ENCODE results near the gene RNF215.
A peak's percentile ranks its signal among the peaks of the same experiment; 100 is the strongest.

Gene RNF215

GRCh38 chr22:30421695-30422480 lies 34.7 kb upstream of the RNF215 start:
- H3K9me3 ChIP-seq (ENCODE audit: insufficient read depth, low read length) = no peaks in the 10 kb centered on the region
- no peak overlapping the region for H3K27ac ChIP-seq (ENCODE audit: low read length)
- no peaks in the 10 kb centered on the region for H3K27me3 ChIP-seq (ENCODE audit: low read depth, low read length)
- H3K36me3 ChIP-seq (replicated peaks; ENCODE audit: low read depth, low read length) = peaks cover 45% of the 10 kb centered on the region
- peak overlapping the region; percentile 94; the same call in 1 of the 2 replicates for H3K9ac ChIP-seq (ENCODE audit: low read length)
- H4K20me1 ChIP-seq (ENCODE audit: insufficient read depth, low read length) = 0 out of 2 replicates have a peak, but pooled peaks cover 3% of the 10 kb centered on the region
- H3K79me2 ChIP-seq (ENCODE audit: low read length) = peaks cover 40% of the 10 kb centered on the region
- H3K4me3 ChIP-seq (ENCODE audit: low read length) = peak overlapping the region; percentile 87
- TF ChIP-seq, protein P1, sequence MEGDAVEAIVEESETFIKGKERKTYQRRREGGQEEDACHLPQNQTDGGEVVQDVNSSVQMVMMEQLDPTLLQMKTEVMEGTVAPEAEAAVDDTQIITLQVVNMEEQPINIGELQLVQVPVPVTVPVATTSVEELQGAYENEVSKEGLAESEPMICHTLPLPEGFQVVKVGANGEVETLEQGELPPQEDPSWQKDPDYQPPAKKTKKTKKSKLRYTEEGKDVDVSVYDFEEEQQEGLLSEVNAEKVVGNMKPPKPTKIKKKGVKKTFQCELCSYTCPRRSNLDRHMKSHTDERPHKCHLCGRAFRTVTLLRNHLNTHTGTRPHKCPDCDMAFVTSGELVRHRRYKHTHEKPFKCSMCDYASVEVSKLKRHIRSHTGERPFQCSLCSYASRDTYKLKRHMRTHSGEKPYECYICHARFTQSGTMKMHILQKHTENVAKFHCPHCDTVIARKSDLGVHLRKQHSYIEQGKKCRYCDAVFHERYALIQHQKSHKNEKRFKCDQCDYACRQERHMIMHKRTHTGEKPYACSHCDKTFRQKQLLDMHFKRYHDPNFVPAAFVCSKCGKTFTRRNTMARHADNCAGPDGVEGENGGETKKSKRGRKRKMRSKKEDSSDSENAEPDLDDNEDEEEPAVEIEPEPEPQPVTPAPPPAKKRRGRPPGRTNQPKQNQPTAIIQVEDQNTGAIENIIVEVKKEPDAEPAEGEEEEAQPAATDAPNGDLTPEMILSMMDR (IDR thresholded peaks at IDR 0.05; ENCODE audit: low read depth, low read length) = no peak
- TF ChIP-seq EZH2phosphoT487 (IDR thresholded peaks at IDR 0.05; ENCODE audit: low read depth) = no peak
- H2AFZ ChIP-seq (ENCODE audit: low read depth, low read length) = no peak overlapping the region
- peaks cover 24% of the 10 kb centered on the region for H3K4me1 ChIP-seq (ENCODE audit: low read length)
- peak overlapping the region; percentile 97 for H3K4me2 ChIP-seq (ENCODE audit: low read length)

- Histone ChIP-seq H3K79me2 (ENCODE audit: low read length) (peaks cover 27% of the 10 kb centered on the region), H3K4me3 (ENCODE audit: low read length) (no peak overlapping the region), H2AFZ (ENCODE audit: low read depth, low read length) (no peak overlapping the region), H3K27me3 (ENCODE audit: low read depth, low read length) (no peaks in the 10 kb centered on the region), H3K9ac (ENCODE audit: low read length) (no peak overlapping the region), H3K36me3 (replicated peaks; ENCODE audit: low read depth, low read length) (peaks cover 56% of the 10 kb centered on the region), H3K27ac (ENCODE audit: low read length) (no peak overlapping the region), H3K4me1 (ENCODE audit: low read length) (peaks cover 17% of the 10 kb centered on the region), H3K9me3 (ENCODE audit: insufficient read depth, low read length) (no peaks in the 10 kb centered on the region), H3K4me2 (ENCODE audit: low read length) (no peak overlapping the region), H4K20me1 (ENCODE audit: insufficient read depth, low read length) (no peaks in the 10 kb centered on the region)
- TF ChIP-seq, protein P1 (IDR thresholded peaks at IDR 0.05; ENCODE audit: low read depth, low read length) = no peak
- TF ChIP-seq EZH2phosphoT487 (IDR thresholded peaks at IDR 0.05; ENCODE audit: low read depth) = no peak
Observed at GRCh38 chr22:30420347-30421125, 33.3 kb upstream of the RNF215 start.

DNA sequence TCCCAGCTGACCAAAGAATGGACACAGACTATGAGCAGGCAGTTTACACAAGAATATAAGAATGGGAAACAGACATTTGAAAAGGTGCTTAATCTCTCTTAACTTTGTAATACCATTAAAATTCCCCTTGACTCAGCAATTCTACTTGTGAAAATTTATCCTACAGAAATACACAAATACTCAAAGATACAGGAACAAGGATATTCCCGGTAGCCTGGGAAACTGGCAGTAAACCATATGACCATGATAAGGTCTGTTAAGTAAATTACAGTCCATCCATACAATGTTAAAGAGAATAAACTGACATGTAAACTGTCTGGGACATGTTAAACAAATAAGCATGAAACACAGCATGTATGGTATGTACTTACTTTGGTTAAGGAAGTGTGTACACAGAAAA lies 29.6 kb upstream of the RNF215 start:
- TF ChIP-seq, protein P1 (IDR thresholded peaks at IDR 0.05; ENCODE audit: low read depth, low read length) = no peak
- no peak for TF ChIP-seq EZH2phosphoT487 (IDR thresholded peaks at IDR 0.05; ENCODE audit: low read depth)
- no peak overlapping the region for H2AFZ ChIP-seq (ENCODE audit: low read depth, low read length)
- peaks cover under 1% of the 10 kb centered on the region; the same call in 1 of the 2 replicates for H3K4me1 ChIP-seq (ENCODE audit: low read length)
- H3K4me2 ChIP-seq (ENCODE audit: low read length) = no peak overlapping the region
- no peaks in the 10 kb centered on the region for H3K27me3 ChIP-seq (ENCODE audit: low read depth, low read length)
- H3K9ac ChIP-seq (ENCODE audit: low read length) = no peak overlapping the region
- peaks cover 71% of the 10 kb centered on the region for H3K36me3 ChIP-seq (replicated peaks; ENCODE audit: low read depth, low read length)
- no peaks in the 10 kb centered on the region for H4K20me1 ChIP-seq (ENCODE audit: insufficient read depth, low read length)
- no peak overlapping the region for H3K4me3 ChIP-seq (ENCODE audit: low read length)
- H3K79me2 ChIP-seq (ENCODE audit: low read length) = peaks cover under 1% of the 10 kb centered on the region; the same call in 1 of the 2 replicates
- no peak overlapping the region for H3K27ac ChIP-seq (ENCODE audit: low read length)
- no peaks in the 10 kb centered on the region for H3K9me3 ChIP-seq (ENCODE audit: insufficient read depth, low read length)

GRCh38 chr22:30416403-30416802 lies 29.2 kb upstream of the RNF215 start:
- Histone ChIP-seq H3K4me1 (ENCODE audit: low read length) (no peaks in the 10 kb centered on the region), H4K20me1 (ENCODE audit: insufficient read depth, low read length) (no peaks in the 10 kb centered on the region), H3K27me3 (ENCODE audit: low read depth, low read length) (no peaks in the 10 kb centered on the region), H3K4me3 (ENCODE audit: low read length) (no peak overlapping the region), H3K9ac (ENCODE audit: low read length) (no peak overlapping the region), H2AFZ (ENCODE audit: low read depth, low read length) (no peak overlapping the region), H3K36me3 (replicated peaks; ENCODE audit: low read depth, low read length) (peaks cover 66% of the 10 kb centered on the region), H3K27ac (ENCODE audit: low read length) (no peak overlapping the region), H3K79me2 (ENCODE audit: low read length) (no peaks in the 10 kb centered on the region), H3K4me2 (ENCODE audit: low read length) (no peak overlapping the region), H3K9me3 (ENCODE audit: insufficient read depth, low read length) (no peaks in the 10 kb centered on the region)
- TF ChIP-seq EZH2phosphoT487 (IDR thresholded peaks at IDR 0.05; ENCODE audit: low read depth) = no peak
- TF ChIP-seq, protein P1 (IDR thresholded peaks at IDR 0.05; ENCODE audit: low read depth, low read length) = no peak

All from OCI-LY3 (cell line).